ENCODE data around the gene TTC33. TPM values are rescaled to one million over a fixed set of nuclear protein-coding genes. Genes with fewer than 3 reads are reported as not detected.
A peak's percentile ranks its signal among the peaks of the same experiment; 100 is the strongest.

The TTC33 gene
- total RNA-seq, 4 donors from 2014 or later = 5.0 to 12.6 (median 7.0) TPM

GRCh38 chr5:40676613-40677343 lies 79.0 kb downstream of the TTC33 start:
- Histone ChIP-seq H3K27me3 (peaks cover 0 to 16% (median 0%) of the 10 kb centered on the region in 4 donors), H3K9me3 (no peaks in the 10 kb centered on the region), H3K36me3 (no peaks in the 10 kb centered on the region), H3K27ac (peak overlapping the region; percentile 34 to 99 (median 72)), H3K4me1 (peaks cover 14 to 71% (median 36%) of the 10 kb centered on the region in 3 donors), H3K4me3 (no peak overlapping the region)
- intact Hi-C loops (cut with DNase I) = no loop called here
- 23 to 33% methylated on average over 2 to 3 of the region's 3 CpGs for WGBS, 2 donors
- TF ChIP-seq CTCF (IDR thresholded peaks at IDR 0.05) (no peak), POLR2A (IDR thresholded peaks at IDR 0.05) (no peak)
- DNase-seq = no peak

- peaks cover 10 to 60% (median 28%) of the 10 kb centered on the region in 3 donors for H3K4me1 ChIP-seq
- intact Hi-C loops (cut with DNase I) = no loop called here
- H3K36me3 ChIP-seq = no peaks in the 10 kb centered on the region
- 63 to 82% methylated on average over 7 of the region's 7 CpGs for WGBS, 2 donors
- no peaks in the 10 kb centered on the region for H3K9me3 ChIP-seq
- DNase-seq = no peak
- peaks cover 0 to 4% (median 0%) of the 10 kb centered on the region in 4 donors for H3K27me3 ChIP-seq
- peak overlapping the region in 3 of 4 donors; percentile 40 to 99 (median 98) for H3K27ac ChIP-seq
- H3K4me3 ChIP-seq = no peak overlapping the region
- TF ChIP-seq POLR2A (IDR thresholded peaks at IDR 0.05) (peak in 1 of 4 donors; percentile 18), CTCF (IDR thresholded peaks at IDR 0.05) (no peak)
These were observed 80.2 kb downstream of the TTC33 start for GRCh38 chr5:40675396-40676133.

- TF ChIP-seq CTCF (IDR thresholded peaks at IDR 0.05) = no peak
- H3K4me3 ChIP-seq = no peak overlapping the region
- H3K27me3 ChIP-seq = no peaks in the 10 kb centered on the region
- H3K4me1 ChIP-seq = peaks cover 9 to 60% (median 21%) of the 10 kb centered on the region in 3 donors
- WGBS, 2 donors = 44 to 65% methylated on average over 6 of the region's 6 CpGs
- no peak for DNase-seq
- H3K27ac ChIP-seq = peak overlapping the region; percentile 47 to 99 (median 72)
- intact Hi-C loops (cut with DNase I) = no loop called here
- no peaks in the 10 kb centered on the region for H3K36me3 ChIP-seq
- H3K9me3 ChIP-seq = no peaks in the 10 kb centered on the region
These were observed 81.0 kb downstream of the TTC33 start for GRCh38 chr5:40674661-40675235.

- H3K4me3 ChIP-seq = no peak overlapping the region
- WGBS, 2 donors = 37 to 59% methylated on average over 4 of the region's 4 CpGs
- no peak for DNase-seq
- H3K9me3 ChIP-seq = no peaks in the 10 kb centered on the region
- no peaks in the 10 kb centered on the region for H3K27me3 ChIP-seq
- H3K36me3 ChIP-seq = no peaks in the 10 kb centered on the region
- peak overlapping the region in 2 of 4 donors; percentile 10 to 13 for H3K27ac ChIP-seq
- peaks cover 8 to 46% (median 11%) of the 10 kb centered on the region in 3 donors for H3K4me1 ChIP-seq
- intact Hi-C loops (cut with DNase I) = no loop called here
- TF ChIP-seq CTCF (IDR thresholded peaks at IDR 0.05) (no peak), POLR2A (IDR thresholded peaks at IDR 0.05) (no peak)
These were observed 83.3 kb downstream of the TTC33 start for GRCh38 chr5:40672425-40672824.
